DOHH2 (cell line): ENCODE data around the gene HOXB6.

Experiments used
- H3F3A ChIP-seq: fragments of 200-600 bp; sonication (generic), shearing (Covaris generic); 2 replicates; pipeline ENCODE4 v1.6.0; 2016; ENCODE audit warnings: antibody characterized with exemption, mild to moderate bottlenecking; ENCODE audit not compliant: control insufficient read depth, insufficient read depth
- H3K27ac ChIP-seq: fragments of 200-600 bp; sonication (generic); 2 replicates; pipeline ENCODE4 v1.5.1; 2014; ENCODE audit warnings: low read depth, mild to moderate bottlenecking, low read length, moderate library complexity
- H3K27me3 ChIP-seq: fragments of 200-600 bp; sonication (generic); 2 replicates; pipeline ENCODE4 v1.6.1; 2014; ENCODE audit warnings: mild to moderate bottlenecking, low read length, mixed read lengths; ENCODE audit not compliant: control insufficient read depth
- H3K36me3 ChIP-seq: fragments of 200-600 bp; sonication (generic); 2 replicates; pipeline ENCODE4 v1.6.1; 2014; ENCODE audit warnings: mild to moderate bottlenecking, low read length, moderate library complexity, mixed read lengths; ENCODE audit not compliant: control insufficient read depth
- H3K4me1 ChIP-seq: fragments of 200-600 bp; sonication (generic); 2 replicates; pipeline ENCODE4 v1.6.1; 2014; ENCODE audit warnings: mild to moderate bottlenecking, low read length, mixed read lengths; ENCODE audit not compliant: control insufficient read depth
- H3K4me2 ChIP-seq: fragments of 200-600 bp; sonication (generic); 2 replicates; pipeline ENCODE4 v1.6.0; 2014; ENCODE audit warnings: mild to moderate bottlenecking, low read length, moderate library complexity
- H3K4me3 ChIP-seq: fragments of 200-600 bp; sonication (generic); 2 replicates; pipeline ENCODE4 v1.5.1; 2014; ENCODE audit warnings: mild to moderate bottlenecking, low read length, mixed read lengths
- H3K79me2 ChIP-seq: fragments of 200-600 bp; sonication (generic); 2 replicates; pipeline ENCODE4 v1.6.1; 2014; ENCODE audit warnings: mild to moderate bottlenecking, low read length, mixed read lengths; ENCODE audit not compliant: control insufficient read depth
- H3K9me2 ChIP-seq: fragments of 200-600 bp; sonication (generic); replicated peaks from 2 replicates; pipeline ENCODE4 v1.6.1; 2014; ENCODE audit warnings: mild to moderate bottlenecking, low read length, mixed read lengths; ENCODE audit not compliant: control insufficient read depth
- H3K9me3 ChIP-seq: fragments of 200-600 bp; sonication (generic); 2 replicates; pipeline ENCODE4 v1.6.1; 2014; ENCODE audit warnings: antibody characterized with exemption, low read length, mixed read lengths; ENCODE audit not compliant: control insufficient read depth, insufficient read depth
- H4K20me1 ChIP-seq: fragments of 200-600 bp; sonication (generic); 2 replicates; pipeline ENCODE4 v1.6.0; 2014; ENCODE audit warnings: low read depth, mild to moderate bottlenecking, antibody characterized with exemption, low read length, moderate library complexity; ENCODE audit not compliant: control insufficient read depth, insufficient read depth
- CTCF ChIP-seq: fragments of 200-600 bp; sonication (generic); IDR thresholded peaks from one replicate; pipeline ENCODE4 v1.5.1; 2014; ENCODE audit warnings: antibody characterized with exemption, mild to moderate bottlenecking, low read depth, low read length; ENCODE audit not compliant: poor library complexity, severe bottlenecking
- EZH2phosphoT487 ChIP-seq: fragments of 200-600 bp; sonication (generic); IDR thresholded peaks from 2 replicates; pipeline ENCODE4 v1.6.1; 2017; ENCODE audit warnings: borderline replicate concordance, mild to moderate bottlenecking, antibody characterized with exemption, low read length, moderate library complexity, mixed read lengths

HOXB6 gene

GRCh38 chr17:48567209-48567608 is 37.6 kb downstream of the HOXB6 start:
- Histone ChIP-seq H3K36me3 (no peaks in the 10 kb centered on the region; the same call in 1 of the 2 replicates), H3K9me3 (no peaks in the 10 kb centered on the region), H3K27me3 (no peaks in the 10 kb centered on the region), H3K4me3 (no peak overlapping the region), H4K20me1 (no peaks in the 10 kb centered on the region), H3K9me2 (no peaks in the 10 kb centered on the region), H3K4me1 (no peaks in the 10 kb centered on the region), H3F3A (no peaks in the 10 kb centered on the region), H3K79me2 (no peaks in the 10 kb centered on the region), H3K27ac (no peak overlapping the region), H3K4me2 (no peak overlapping the region)
- TF ChIP-seq CTCF (no peak), EZH2phosphoT487 (no peak)

GRCh38 chr17:48566717-48567116 is 38.1 kb downstream of the HOXB6 start:
- TF ChIP-seq CTCF = no peak
- no peak for TF ChIP-seq EZH2phosphoT487
- Histone ChIP-seq H3K9me2 (no peaks in the 10 kb centered on the region), H3K4me2 (no peak overlapping the region), H3K27ac (no peak overlapping the region), H3K9me3 (no peaks in the 10 kb centered on the region), H3K79me2 (no peaks in the 10 kb centered on the region), H3K4me3 (no peak overlapping the region), H3F3A (no peaks in the 10 kb centered on the region), H4K20me1 (no peaks in the 10 kb centered on the region), H3K36me3 (no peaks in the 10 kb centered on the region; the same call in 1 of the 2 replicates), H3K4me1 (no peaks in the 10 kb centered on the region), H3K27me3 (no peaks in the 10 kb centered on the region)

- no peaks in the 10 kb centered on the region for H3F3A ChIP-seq
- H3K79me2 ChIP-seq = no peaks in the 10 kb centered on the region
- no peaks in the 10 kb centered on the region for H3K9me2 ChIP-seq
- no peaks in the 10 kb centered on the region for H4K20me1 ChIP-seq
- H3K27ac ChIP-seq = no peak overlapping the region
- H3K36me3 ChIP-seq = no peaks in the 10 kb centered on the region
- no peaks in the 10 kb centered on the region for H3K27me3 ChIP-seq
- H3K4me1 ChIP-seq = no peaks in the 10 kb centered on the region
- H3K4me2 ChIP-seq = no peak overlapping the region
- no peak overlapping the region for H3K4me3 ChIP-seq
- H3K9me3 ChIP-seq = no peaks in the 10 kb centered on the region
- TF ChIP-seq EZH2phosphoT487 (no peak), CTCF (no peak)
These were observed 38.7 kb downstream of the HOXB6 start for GRCh38 chr17:48565925-48566710.
